Smooth muscle cell (in vitro differentiated cells): ENCODE data around the gene AK9. TPM values are rescaled to one million over a fixed set of nuclear protein-coding genes. Genes with fewer than 3 reads are reported as not detected.

Source experiments
- DNase-seq: peaks from one replicate; lab custom pipeline; 2025; ENCODE audit not compliant: unreplicated experiment; lab: John Stamatoyannopoulos, UW
- H2AFZ ChIP-seq: fragments of 200-600 bp; sonication (generic); 2 replicates; pipeline ENCODE4 v1.6.0; 2016; ENCODE audit warnings: antibody characterized with exemption, low read depth, mild to moderate bottlenecking
- H3F3A ChIP-seq: fragments of 200-600 bp; sonication (generic); 2 replicates; pipeline ENCODE4 v1.6.0; 2017; ENCODE audit warnings: antibody characterized with exemption, low read depth
- H3K27ac ChIP-seq: fragments of 200-600 bp; sonication (generic); 2 replicates; pipeline ENCODE4 v1.5.1; 2016; ENCODE audit warnings: low read depth, mild to moderate bottlenecking
- H3K27me3 ChIP-seq: fragments of 200-600 bp; sonication (generic); 2 replicates; pipeline ENCODE4 v1.6.1; 2016; ENCODE audit warnings: low read depth, mild to moderate bottlenecking
- H3K36me3 ChIP-seq: fragments of 200-600 bp; sonication (generic); 2 replicates; pipeline ENCODE4 v1.5.1; 2016; ENCODE audit warnings: low read depth
- H3K4me1 ChIP-seq: fragments of 200-600 bp; sonication (generic); 2 replicates; pipeline ENCODE4 v1.5.1; 2016; ENCODE audit warnings: low read depth
- H3K4me2 ChIP-seq: fragments of 200-600 bp; sonication (generic); 2 replicates; pipeline ENCODE4 v1.6.0; 2016; ENCODE audit warnings: mild to moderate bottlenecking
- H3K4me3 ChIP-seq: fragments of 200-600 bp; sonication (generic); 2 replicates; pipeline ENCODE4 v1.5.1; 2016; ENCODE audit warnings: mild to moderate bottlenecking
- H3K79me2 ChIP-seq: fragments of 200-600 bp; sonication (generic); 2 replicates; pipeline ENCODE4 v1.6.0; 2016; ENCODE audit warnings: low read depth, mild to moderate bottlenecking
- H3K9ac ChIP-seq: fragments of 200-600 bp; sonication (generic); 2 replicates; pipeline ENCODE4 v1.6.0; 2016; ENCODE audit warnings: low read depth
- H3K9me3 ChIP-seq: fragments of 200-600 bp; sonication (generic); replicated peaks from 2 replicates; pipeline ENCODE4 v1.5.1; 2016; ENCODE audit warnings: low read depth
- H4K20me1 ChIP-seq: fragments of 200-600 bp; sonication (generic); 2 replicates; pipeline ENCODE4 v1.6.0; 2016; ENCODE audit warnings: low read depth
- WGBS: methylation state at CpG from one replicate; pipeline ENCODE4 v1.1.7; 2016; ENCODE audit warnings: low lambda C conversion rate; 5-methylcytosine and 5-hydroxymethylcytosine counted together
- polyA plus RNA-seq: library from polyadenylated mRNA; unstranded; fragments of >200 nt; fragmentation: Nextera tagmentation; extraction: Ambion mirVana; gene quantifications from 2 replicates; pipeline ENCODE4 v1.2.1, GENCODE V29; 2016
- total RNA-seq: library from RNA; depleted of rRNA; stranded (reverse); fragments of >200 nt; gene quantifications from 2 replicates; pipeline ENCODE4 v1.2.3, GENCODE V29; 2014
- TF ChIP-seq, protein P1 (sequence below): fragments of 200-600 bp; sonication (generic); IDR thresholded peaks from 2 replicates; pipeline ENCODE4 v1.5.1; 2017; ENCODE audit warnings: borderline replicate concordance, mild to moderate bottlenecking, antibody characterized with exemption; ENCODE audit not compliant: insufficient read depth, poor library complexity, severe bottlenecking

AK9 gene
- total and polyA plus RNA-seq, 2 experiments from 2014 or later = 1.9 to 7.2 TPM

GRCh38 chr6:109672839-109673238 lies 18.2 kb downstream of the AK9 start:
- Histone ChIP-seq H3K79me2 (no peaks in the 10 kb centered on the region), H3K27ac (no peak overlapping the region), H3F3A (no peaks in the 10 kb centered on the region), H2AFZ (no peak overlapping the region), H4K20me1 (no peaks in the 10 kb centered on the region), H3K9me3 (no peaks in the 10 kb centered on the region), H3K4me2 (no peak overlapping the region), H3K4me3 (no peak overlapping the region), H3K27me3 (no peaks in the 10 kb centered on the region), H3K36me3 (no peaks in the 10 kb centered on the region), H3K4me1 (peaks cover 7% of the 10 kb centered on the region), H3K9ac (no peak overlapping the region)
- no peak for DNase-seq
- TF ChIP-seq, protein P1, sequence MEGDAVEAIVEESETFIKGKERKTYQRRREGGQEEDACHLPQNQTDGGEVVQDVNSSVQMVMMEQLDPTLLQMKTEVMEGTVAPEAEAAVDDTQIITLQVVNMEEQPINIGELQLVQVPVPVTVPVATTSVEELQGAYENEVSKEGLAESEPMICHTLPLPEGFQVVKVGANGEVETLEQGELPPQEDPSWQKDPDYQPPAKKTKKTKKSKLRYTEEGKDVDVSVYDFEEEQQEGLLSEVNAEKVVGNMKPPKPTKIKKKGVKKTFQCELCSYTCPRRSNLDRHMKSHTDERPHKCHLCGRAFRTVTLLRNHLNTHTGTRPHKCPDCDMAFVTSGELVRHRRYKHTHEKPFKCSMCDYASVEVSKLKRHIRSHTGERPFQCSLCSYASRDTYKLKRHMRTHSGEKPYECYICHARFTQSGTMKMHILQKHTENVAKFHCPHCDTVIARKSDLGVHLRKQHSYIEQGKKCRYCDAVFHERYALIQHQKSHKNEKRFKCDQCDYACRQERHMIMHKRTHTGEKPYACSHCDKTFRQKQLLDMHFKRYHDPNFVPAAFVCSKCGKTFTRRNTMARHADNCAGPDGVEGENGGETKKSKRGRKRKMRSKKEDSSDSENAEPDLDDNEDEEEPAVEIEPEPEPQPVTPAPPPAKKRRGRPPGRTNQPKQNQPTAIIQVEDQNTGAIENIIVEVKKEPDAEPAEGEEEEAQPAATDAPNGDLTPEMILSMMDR = no peak

DNA sequence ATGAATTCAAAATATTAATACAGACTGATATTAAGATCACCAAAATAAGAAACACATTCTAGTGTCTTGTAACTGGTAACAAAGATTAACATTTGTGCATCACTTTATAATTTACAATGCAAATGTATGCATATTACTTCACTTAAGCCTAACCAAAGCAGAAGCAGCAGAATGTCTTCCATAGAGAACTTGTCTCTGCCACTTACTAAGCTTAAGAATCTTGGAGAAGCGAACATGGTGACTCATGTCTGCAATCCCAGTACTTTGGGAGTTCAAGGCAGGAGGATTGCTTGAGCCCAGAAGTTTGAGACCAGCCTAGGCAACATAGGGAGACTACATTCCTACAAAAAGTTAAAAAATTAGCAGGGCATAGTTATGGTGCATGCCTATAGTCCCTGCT lies 18.8 kb downstream of the AK9 start:
- Histone ChIP-seq H3F3A (no peaks in the 10 kb centered on the region), H3K4me3 (no peak overlapping the region), H3K9me3 (no peaks in the 10 kb centered on the region), H4K20me1 (no peaks in the 10 kb centered on the region), H3K36me3 (no peaks in the 10 kb centered on the region), H3K79me2 (no peaks in the 10 kb centered on the region), H3K9ac (no peak overlapping the region), H3K27me3 (no peaks in the 10 kb centered on the region), H3K4me1 (peaks cover 7% of the 10 kb centered on the region), H2AFZ (no peak overlapping the region), H3K4me2 (no peak overlapping the region), H3K27ac (peak overlapping the region; percentile 25)
- WGBS = 23% methylated on average over 1 of the region's 1 CpG
- DNase-seq = no peak
- TF ChIP-seq, protein P1 = no peak

- peak overlapping the region; percentile 70 for H3K4me2 ChIP-seq
- no peaks in the 10 kb centered on the region for H3F3A ChIP-seq
- no peaks in the 10 kb centered on the region for H4K20me1 ChIP-seq
- 40% methylated on average over 2 of the region's 2 CpGs for WGBS
- no peaks in the 10 kb centered on the region for H3K9me3 ChIP-seq
- H2AFZ ChIP-seq = no peak overlapping the region
- TF ChIP-seq, protein P1 = no peak
- no peak overlapping the region for H3K9ac ChIP-seq
- no peaks in the 10 kb centered on the region for H3K27me3 ChIP-seq
- peaks cover 7% of the 10 kb centered on the region for H3K4me1 ChIP-seq
- H3K4me3 ChIP-seq = no peak overlapping the region
- H3K27ac ChIP-seq = peak overlapping the region; percentile 25
- H3K79me2 ChIP-seq = no peaks in the 10 kb centered on the region
- DNase-seq = no peak
- no peaks in the 10 kb centered on the region for H3K36me3 ChIP-seq
Observed at GRCh38 chr6:109671733-109672132, 19.3 kb downstream of the AK9 start.

DNA sequence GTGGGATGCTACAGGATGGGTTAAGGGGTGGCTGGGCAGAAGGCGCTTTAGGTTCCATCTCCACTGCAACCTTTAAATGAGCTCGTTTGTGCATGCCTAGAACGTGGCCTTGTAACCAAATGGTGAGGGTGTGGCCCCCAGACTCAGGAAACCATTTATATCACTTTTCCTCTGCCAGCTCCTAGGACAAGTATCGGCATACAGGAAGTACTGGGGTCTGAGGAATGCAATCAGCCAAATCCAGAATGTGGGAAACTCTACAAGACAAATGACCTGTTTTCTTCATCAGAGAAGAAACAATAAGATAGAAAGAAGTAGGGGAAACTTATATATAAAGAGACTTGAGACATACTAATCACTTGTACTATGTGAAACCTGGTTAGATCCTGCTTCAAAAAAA lies 21.2 kb downstream of the AK9 start:
- WGBS = 81% methylated on average over 4 of the region's 4 CpGs
- Histone ChIP-seq H3F3A (no peaks in the 10 kb centered on the region), H4K20me1 (no peaks in the 10 kb centered on the region), H3K4me2 (no peak overlapping the region), H3K4me1 (peaks cover 7% of the 10 kb centered on the region), H2AFZ (no peak overlapping the region), H3K27ac (no peak overlapping the region), H3K36me3 (no peaks in the 10 kb centered on the region), H3K4me3 (no peak overlapping the region), H3K27me3 (no peaks in the 10 kb centered on the region), H3K79me2 (no peaks in the 10 kb centered on the region), H3K9me3 (no peaks in the 10 kb centered on the region), H3K9ac (no peak overlapping the region)
- DNase-seq = no peak
- TF ChIP-seq, protein P1 = no peak
